ENCODE results near the gene NFATC3.

- TF ChIP-seq CTCF (IDR thresholded peaks at IDR 0.05; ENCODE audit: control extremely low read depth in 1 of 3, insufficient read depth in 1 of 3, low read depth in 1 of 3, low read length in 3 of 3) (no peak), RFX5 (IDR thresholded peaks at IDR 0.05; ENCODE audit: borderline replicate concordance, low read depth, low read length) (no peak), POLR2A (IDR thresholded peaks at IDR 0.05; ENCODE audit: control extremely low read depth in 1 of 2, low read depth in 2 of 2, low read length in 2 of 2) (no peak), CBX5 (IDR thresholded peaks at IDR 0.05; ENCODE audit: low read depth, low read length) (no peak), HDAC2 (IDR thresholded peaks at IDR 0.05; ENCODE audit: borderline replicate concordance in 1 of 2, low read depth in 2 of 2, low read length in 2 of 2) (no peak), ASH2L (IDR thresholded peaks at IDR 0.05; ENCODE audit: low read length) (no peak), KDM5A (IDR thresholded peaks at IDR 0.05; ENCODE audit: low read length) (no peak), E2F6 (IDR thresholded peaks at IDR 0.05) (no peak), POLR2AphosphoS5 (IDR thresholded peaks at IDR 0.05; ENCODE audit: low read depth, low read length) (no peak), CEBPB (IDR thresholded peaks at IDR 0.05; ENCODE audit: low read depth, low read length) (no peak), CHD1 (IDR thresholded peaks at IDR 0.05; ENCODE audit: low read depth, low read length) (no peak), MAX (IDR thresholded peaks at IDR 0.05) (no peak)
These were observed 7.1 kb upstream of the NFATC3 start for GRCh38 chr16:68077866-68078700.

All from H1 (cell line).